WTC11 (cell line): ENCODE results near the gene MUC12. TPM values are rescaled to one million over a fixed set of nuclear protein-coding genes. Genes with fewer than 3 reads are reported as not detected.
A peak's percentile ranks its signal among the peaks of the same experiment; 100 is the strongest.
"Not testable (repeated sequence)": the region's sequence is repeated elsewhere in the genome, so short reads cannot be mapped to it uniquely, and the experiment has no call there.

Experiments
- ATAC-seq: fragments of 200-7000 bp; cut with Tn5 transposase; 2 replicates; pipeline ENCODE4 v1.10.0; 2021; ENCODE audit warnings: mild to moderate bottlenecking, moderate library complexity
- CTCF ChIA-PET: fragments of 300-600 bp; sonication (Branson Sonifier 250); formaldehyde crosslinking; loops from one replicate; lab custom pipeline; 2021; ENCODE audit warnings: antibody characterized with exemption; lab: Charles Lee
- POLR2A ChIA-PET: fragments of 350-600 bp; sonication (Branson Sonifier 250); formaldehyde crosslinking; loops from one replicate; lab custom pipeline; 2021; ENCODE audit warnings: antibody characterized with exemption; lab: Charles Lee
- DNase-seq: peaks from one replicate; pipeline ENCODE4 v3.0.0; 2021; ENCODE audit warnings: low spot score
- H3K27ac Mint-ChIP-seq: 2 replicates; pipeline ENCODE4 v1.8.0; 2021; ENCODE audit warnings: mixed read lengths
- H3K27me3 Mint-ChIP-seq: 2 replicates; pipeline ENCODE4 v1.8.0; 2021; ENCODE audit warnings: low read depth, mild to moderate bottlenecking, moderate library complexity, mixed read lengths
- H3K36me3 Mint-ChIP-seq: 2 replicates; pipeline ENCODE4 v1.8.0; 2021; ENCODE audit warnings: mixed read lengths
- H3K4me1 Mint-ChIP-seq: 2 replicates; pipeline ENCODE4 v1.8.0; 2022; ENCODE audit warnings: mixed read lengths
- H3K4me3 Mint-ChIP-seq: 2 replicates; pipeline ENCODE4 v1.8.0; 2021; ENCODE audit warnings: mild to moderate bottlenecking, moderate library complexity, mixed read lengths
- H3K9me3 Mint-ChIP-seq: 2 replicates; pipeline ENCODE4 v1.8.0; 2021; ENCODE audit warnings: mixed read lengths
- AR ChIP-seq: fragments of 250-450 bp; sonication (Bioruptor Pico); IDR thresholded peaks from 2 replicates; pipeline ENCODE4 v1.9.0; 2021; ENCODE audit warnings: mild to moderate bottlenecking
- ATF2 ChIP-seq: sonication (generic); formaldehyde crosslinking; IDR thresholded peaks from 2 replicates; pipeline ENCODE4 v1.8.1; 2022; ENCODE audit warnings: low read depth, missing genetic modification reagents, borderline replicate concordance
- CREB1 ChIP-seq: sonication (generic); formaldehyde crosslinking; IDR thresholded peaks from 2 replicates; pipeline ENCODE4 v1.8.0; 2023; ENCODE audit warnings: mild to moderate bottlenecking, missing genetic modification reagents
- ESRRA ChIP-seq: sonication (generic); formaldehyde crosslinking; IDR thresholded peaks from 2 replicates; pipeline ENCODE4 v1.8.1; 2022; ENCODE audit warnings: mild to moderate bottlenecking, missing genetic modification reagents, borderline replicate concordance
- FOXJ3 ChIP-seq: sonication (generic); formaldehyde crosslinking; IDR thresholded peaks from 2 replicates; pipeline ENCODE4 v1.9.0; 2021; ENCODE audit warnings: missing genetic modification reagents, mild to moderate bottlenecking, borderline replicate concordance
- FOXP1 ChIP-seq: sonication (generic); formaldehyde crosslinking; IDR thresholded peaks from 2 replicates; pipeline ENCODE4 v1.8.0; 2022; ENCODE audit warnings: missing genetic modification reagents, mild to moderate bottlenecking, moderate library complexity, borderline replicate concordance
- FOXP4 ChIP-seq: sonication (generic); formaldehyde crosslinking; IDR thresholded peaks from 2 replicates; pipeline ENCODE4 v1.8.0; 2022; ENCODE audit warnings: mild to moderate bottlenecking, missing genetic modification reagents
- GABPB1 ChIP-seq: sonication (generic); formaldehyde crosslinking; IDR thresholded peaks from 2 replicates; pipeline ENCODE4 v1.8.1; 2023; ENCODE audit warnings: mild to moderate bottlenecking, missing genetic modification reagents
- GRHL2 ChIP-seq: fragments of 250-450 bp; sonication (Bioruptor Pico); IDR thresholded peaks from 2 replicates; pipeline ENCODE4 v1.8.0; 2022; ENCODE audit warnings: mild to moderate bottlenecking, moderate library complexity; ENCODE audit not compliant: insufficient replicate concordance, severe bottlenecking
- KAT7 ChIP-seq: sonication (generic); formaldehyde crosslinking; IDR thresholded peaks from 2 replicates; pipeline ENCODE4 v1.8.1; 2023; ENCODE audit warnings: missing genetic modification reagents, mild to moderate bottlenecking, borderline replicate concordance
- MXD4 ChIP-seq: fragments of 250-450 bp; sonication (Bioruptor Pico); IDR thresholded peaks from 2 replicates; pipeline ENCODE4 v1.8.0; 2021; ENCODE audit warnings: mild to moderate bottlenecking, moderate library complexity, borderline replicate concordance
- PREB ChIP-seq: sonication (generic); formaldehyde crosslinking; IDR thresholded peaks from 2 replicates; pipeline ENCODE4 v1.8.1; 2022; ENCODE audit warnings: mild to moderate bottlenecking, missing genetic modification reagents, moderate library complexity, borderline replicate concordance
- ZBTB21 ChIP-seq: sonication (generic); formaldehyde crosslinking; IDR thresholded peaks from 2 replicates; pipeline ENCODE4 v1.8.1; 2023; ENCODE audit warnings: mild to moderate bottlenecking, missing genetic modification reagents, borderline replicate concordance
- ZNF281 ChIP-seq: sonication (generic); formaldehyde crosslinking; IDR thresholded peaks from 2 replicates; pipeline ENCODE4 v1.8.0; 2023; ENCODE audit warnings: mild to moderate bottlenecking, missing genetic modification reagents
- ZNF396 ChIP-seq: fragments of 250-450 bp; sonication (Bioruptor Pico); IDR thresholded peaks from 2 replicates; pipeline ENCODE4 v1.8.0; 2021; ENCODE audit warnings: mild to moderate bottlenecking, moderate library complexity, borderline replicate concordance
- ZSCAN18 ChIP-seq: fragments of 250-450 bp; sonication (Bioruptor Pico); IDR thresholded peaks from 2 replicates; pipeline ENCODE4 v2.1.2; 2022; ENCODE audit warnings: mild to moderate bottlenecking, moderate library complexity
- total RNA-seq: library from RNA; stranded (reverse); gene quantifications from 3 replicates; pipeline ENCODE4 v1.2.3, GENCODE V29; 2021

The MUC12 gene
- total RNA-seq, 1 experiment from 2014 or later, result 5.7 TPM

GRCh38 chr7:100983451-100984187 is 14.3 kb downstream of the MUC12 start:
- no peaks in the 10 kb centered on the region for H3K4me1 Mint-ChIP-seq
- no peak overlapping the region for H3K4me3 Mint-ChIP-seq
- ChIA-PET CTCF (interaction anchor here (2.6 kb wide), 1 partner anchor 18 kb away, joined by 11 read pairs; no protein-coding TSS in a partner anchor), POLR2A (no interaction called here)
- no peaks in the 10 kb centered on the region for H3K9me3 Mint-ChIP-seq
- no peaks in the 10 kb centered on the region; the same call in 1 of the 2 replicates for H3K27me3 Mint-ChIP-seq
- no peaks in the 10 kb centered on the region for H3K36me3 Mint-ChIP-seq
- ATAC-seq, result no peak
- TF ChIP-seq ATF2 (CRISPR knock-in tag) (no peak), ZSCAN18 (no peak), GABPB1 (CRISPR knock-in tag) (no peak), GRHL2 (CRISPR knock-in tag) (no peak), ZNF281 (CRISPR knock-in tag) (no peak), ZNF396 (CRISPR knock-in tag) (no peak), FOXJ3 (CRISPR knock-in tag) (no peak), ESRRA (CRISPR knock-in tag) (no peak), MXD4 (CRISPR knock-in tag) (no peak), AR (no peak), ZBTB21 (CRISPR knock-in tag) (no peak), FOXP4 (no peak), FOXP1 (CRISPR knock-in tag) (no peak), CREB1 (no peak), PREB (no peak), KAT7 (CRISPR knock-in tag) (no peak)
- DNase-seq, result no peak
- no peak overlapping the region for H3K27ac Mint-ChIP-seq

- H3K4me3 Mint-ChIP-seq, ATAC-seq, H3K4me1 Mint-ChIP-seq, POLR2A ChIA-PET, H3K36me3 Mint-ChIP-seq, DNase-seq, H3K27me3 Mint-ChIP-seq, H3K9me3 Mint-ChIP-seq: not testable (repeated sequence)
- CTCF ChIA-PET, result interaction anchor here (2.6 kb wide), 1 partner anchor 18 kb away, joined by 11 read pairs; no protein-coding TSS in a partner anchor
- peak overlapping the region; percentile 41; the same call in 1 of the 2 replicates for H3K27ac Mint-ChIP-seq
Measured at GRCh38 chr7:100984241-100984918, 15.0 kb downstream of the MUC12 start.

GRCh38 chr7:100985033-100985797 is 15.8 kb downstream of the MUC12 start:
- CTCF ChIA-PET, result interaction anchor here (2.6 kb wide), 1 partner anchor 19 kb away, joined by 11 read pairs; no protein-coding TSS in a partner anchor
- H3K4me1 Mint-ChIP-seq, DNase-seq, H3K36me3 Mint-ChIP-seq, POLR2A ChIA-PET, H3K4me3 Mint-ChIP-seq, ATAC-seq, H3K27me3 Mint-ChIP-seq, H3K27ac Mint-ChIP-seq, H3K9me3 Mint-ChIP-seq: not testable (repeated sequence)
